GM19023 (cell line): ENCODE measurements around the gene CYSLTR2.

Experiments used
- ATAC-seq: cut with Tn5 transposase; IDR thresholded peaks from one replicate; pipeline ENCODE4 v1.9.1; 2021; ENCODE audit warnings: mild to moderate bottlenecking, moderate library complexity; ENCODE audit not compliant: unreplicated experiment

The CYSLTR2 gene

DNA sequence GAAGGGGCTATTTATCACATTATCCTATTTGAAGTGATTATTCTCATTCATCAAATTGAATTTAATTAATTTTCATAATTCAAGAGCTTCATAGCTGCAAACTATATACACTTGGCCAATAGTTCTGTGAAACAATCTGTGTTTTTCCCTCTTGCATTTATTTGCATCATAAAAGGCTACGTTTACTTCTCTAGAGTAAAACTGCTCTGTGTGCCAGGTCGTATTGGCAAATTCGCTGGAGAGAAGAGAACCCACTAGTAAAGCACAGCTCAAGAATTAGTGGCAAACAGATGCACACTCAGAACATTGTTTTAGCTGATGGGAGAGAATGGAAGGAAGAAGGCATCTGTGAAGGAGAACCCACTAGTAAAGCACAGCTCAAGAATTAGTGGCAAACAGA lies 81.8 kb downstream of the CYSLTR2 start:
- no peak for ATAC-seq

DNA sequence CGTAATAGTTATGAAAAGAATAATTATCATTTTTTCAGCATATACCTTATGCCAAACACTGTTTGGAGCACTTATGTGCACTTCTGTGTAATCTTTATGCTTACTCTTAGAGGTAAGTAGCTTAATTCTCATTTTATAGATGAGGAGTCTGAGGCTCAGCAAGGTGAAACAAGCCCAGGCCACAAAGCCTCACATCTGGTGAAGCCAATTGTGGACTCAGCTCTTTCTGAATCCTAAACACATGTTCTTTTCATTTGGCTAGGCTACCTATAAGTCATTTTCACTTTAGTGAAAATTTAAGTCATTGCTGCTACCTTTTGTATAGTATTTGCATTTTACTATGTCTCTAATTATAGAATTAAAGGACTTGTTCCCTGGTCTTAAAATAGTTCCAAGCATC lies 84.0 kb downstream of the CYSLTR2 start:
- ATAC-seq: no peak

DNA sequence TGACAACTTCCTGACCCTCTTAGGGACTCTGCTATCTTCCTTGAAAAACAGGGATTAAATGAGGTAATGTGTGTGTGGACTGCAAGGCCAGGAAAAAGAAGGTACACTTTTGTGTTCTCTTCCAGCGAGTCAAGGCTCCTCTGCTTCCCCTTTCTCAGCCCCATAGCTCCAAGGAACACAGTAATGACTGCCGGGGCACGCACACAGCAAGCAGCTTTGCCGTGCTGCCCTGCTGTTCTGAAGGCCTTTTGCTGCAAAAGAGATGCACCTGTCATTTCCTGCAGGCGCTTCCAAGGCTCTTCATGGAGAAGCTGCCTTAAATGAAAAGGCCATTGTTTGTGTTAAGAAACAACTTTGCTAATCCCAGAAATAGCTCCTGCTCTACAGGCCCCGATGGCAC lies 84.6 kb downstream of the CYSLTR2 start:
- no peak for ATAC-seq

DNA sequence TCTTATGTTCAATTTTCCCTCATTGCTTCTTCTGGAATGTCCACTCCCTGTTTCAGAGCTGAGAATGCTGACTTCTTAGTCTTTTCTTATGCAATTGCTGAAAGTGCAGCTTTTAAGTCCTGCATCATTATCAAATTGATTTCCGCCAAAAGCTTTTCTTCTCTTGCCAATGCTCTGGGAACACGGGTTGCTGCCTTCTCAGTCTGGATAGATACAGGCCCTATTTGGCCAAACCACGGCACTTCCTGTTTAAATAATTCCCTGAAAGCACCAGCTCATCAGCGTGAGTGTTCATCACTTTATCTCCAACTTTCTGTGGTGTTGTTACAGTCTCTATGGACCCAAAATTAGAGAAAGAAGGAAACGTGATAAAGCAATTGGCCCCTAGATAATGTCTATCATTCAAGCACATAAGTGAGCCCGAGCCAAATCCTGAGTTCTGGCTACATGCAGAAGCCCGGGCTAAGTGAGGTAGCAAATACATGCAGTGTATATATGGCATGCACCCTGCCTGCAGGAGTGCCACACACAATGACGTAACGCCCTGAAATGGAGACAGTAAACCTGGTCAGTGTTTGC lies 85.7 kb downstream of the CYSLTR2 start:
- no peak for ATAC-seq

DNA sequence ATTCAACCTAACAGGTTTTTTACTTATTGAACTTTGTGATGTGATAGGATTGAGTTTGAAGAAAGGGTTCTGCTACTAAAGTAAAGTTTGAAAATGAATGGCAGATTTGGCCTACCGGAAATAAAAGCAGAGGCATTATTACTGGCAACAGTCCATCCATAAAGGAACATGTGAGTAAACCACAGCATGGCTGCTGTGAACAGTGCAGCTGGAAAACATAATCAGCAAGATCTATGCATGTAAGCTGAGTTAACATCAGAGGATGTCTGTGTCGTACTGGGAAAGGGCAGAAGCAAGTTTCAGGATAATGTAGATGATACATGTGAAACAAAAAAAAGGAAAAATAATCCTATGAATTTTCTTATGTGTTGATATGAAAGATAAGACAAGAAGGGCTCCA lies 87.6 kb downstream of the CYSLTR2 start:
- no peak for ATAC-seq

DNA sequence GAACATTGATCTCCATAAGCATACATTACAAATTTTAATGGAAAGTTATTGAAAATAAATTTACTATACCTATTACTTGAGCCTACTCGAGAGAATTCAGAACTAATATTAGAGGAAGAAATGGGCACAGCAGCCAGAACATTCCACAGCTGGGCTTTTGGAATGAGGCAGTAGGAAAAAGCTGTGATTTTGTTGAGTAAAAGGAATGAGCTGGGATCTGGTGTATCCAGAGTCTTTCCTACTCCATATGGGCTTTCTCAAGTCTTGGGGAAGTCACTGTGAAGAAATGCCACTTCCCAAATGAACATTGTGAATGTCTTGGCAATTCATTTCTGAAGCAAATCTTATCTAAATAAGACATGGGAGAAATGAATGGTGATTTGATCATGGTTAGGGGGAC lies 93.1 kb downstream of the CYSLTR2 start:
- no peak for ATAC-seq

DNA sequence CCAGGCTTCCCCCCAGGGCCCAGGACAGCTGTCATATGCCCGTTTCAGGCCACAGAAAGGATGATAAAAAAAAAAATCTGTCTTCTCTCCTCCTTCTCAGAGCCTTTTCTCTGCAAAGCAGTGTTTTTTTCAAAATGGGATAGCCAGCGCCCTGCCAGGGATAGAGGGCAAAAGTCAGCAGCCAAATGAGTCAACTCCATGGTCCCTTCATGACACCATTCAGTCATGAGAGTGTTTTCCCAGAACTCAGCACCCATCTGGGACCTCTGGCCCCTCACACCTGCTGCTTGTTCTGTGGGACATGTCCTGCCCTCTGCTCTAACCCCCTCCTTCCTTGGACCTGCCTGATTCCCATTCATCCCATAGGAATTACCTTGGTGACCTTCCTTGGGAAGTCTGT lies 95.0 kb downstream of the CYSLTR2 start:
- no peak for ATAC-seq

DNA sequence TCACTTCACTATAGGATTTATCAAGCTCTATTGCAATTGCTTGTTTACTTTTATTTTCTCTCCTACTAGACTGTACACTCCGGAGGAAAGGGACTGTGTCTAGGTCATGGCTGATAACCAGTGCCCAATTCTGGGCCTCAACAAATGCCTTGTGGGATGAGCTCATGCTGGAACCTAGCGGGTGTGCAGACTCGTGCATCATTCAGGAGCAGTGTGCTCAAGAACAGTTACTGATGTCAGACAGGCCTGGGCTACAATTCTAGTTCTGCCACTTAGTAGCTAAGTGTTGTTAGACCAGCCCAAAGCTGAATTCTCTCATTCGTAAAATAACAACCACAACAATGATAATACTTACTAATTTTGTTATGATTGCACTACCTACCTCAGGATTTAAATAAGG lies 95.4 kb downstream of the CYSLTR2 start:
- no peak for ATAC-seq

DNA sequence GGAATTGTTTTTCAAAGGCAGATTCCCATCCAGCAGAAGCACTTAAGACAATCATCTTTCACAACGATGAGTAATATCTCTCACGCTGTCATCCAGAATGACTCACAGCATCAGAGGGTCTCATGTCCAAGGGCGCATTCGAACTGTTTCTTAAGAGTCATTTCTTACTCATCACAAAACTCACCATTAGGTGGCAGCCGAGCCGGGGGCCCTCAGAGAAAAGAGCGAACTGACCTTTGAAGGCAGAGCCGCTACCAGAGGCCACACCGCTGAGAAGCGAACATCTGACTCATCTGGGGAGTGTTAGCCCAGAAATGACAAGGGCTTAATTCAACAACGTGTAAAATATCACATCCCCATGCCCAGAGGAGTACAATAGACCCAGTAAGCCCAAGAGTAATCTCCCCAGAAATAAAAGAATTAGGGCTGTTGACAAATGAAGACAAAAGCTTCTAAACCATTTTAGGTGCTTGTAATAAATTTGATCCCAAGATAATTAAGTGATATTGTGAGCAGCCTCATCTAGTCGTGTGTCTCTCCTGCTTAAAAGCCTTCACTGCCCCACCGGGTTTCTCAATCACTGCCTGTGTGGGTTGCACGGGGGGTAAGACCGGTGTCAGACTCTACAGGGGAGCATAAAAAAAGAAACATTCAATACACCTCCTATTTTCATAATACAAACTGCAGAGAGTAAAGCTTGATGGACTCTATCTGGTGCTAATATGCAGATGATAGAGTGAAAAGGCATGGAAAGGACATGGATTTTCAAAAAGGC lies 96.2 kb downstream of the CYSLTR2 start:
- ATAC-seq: peak; percentile 94

DNA sequence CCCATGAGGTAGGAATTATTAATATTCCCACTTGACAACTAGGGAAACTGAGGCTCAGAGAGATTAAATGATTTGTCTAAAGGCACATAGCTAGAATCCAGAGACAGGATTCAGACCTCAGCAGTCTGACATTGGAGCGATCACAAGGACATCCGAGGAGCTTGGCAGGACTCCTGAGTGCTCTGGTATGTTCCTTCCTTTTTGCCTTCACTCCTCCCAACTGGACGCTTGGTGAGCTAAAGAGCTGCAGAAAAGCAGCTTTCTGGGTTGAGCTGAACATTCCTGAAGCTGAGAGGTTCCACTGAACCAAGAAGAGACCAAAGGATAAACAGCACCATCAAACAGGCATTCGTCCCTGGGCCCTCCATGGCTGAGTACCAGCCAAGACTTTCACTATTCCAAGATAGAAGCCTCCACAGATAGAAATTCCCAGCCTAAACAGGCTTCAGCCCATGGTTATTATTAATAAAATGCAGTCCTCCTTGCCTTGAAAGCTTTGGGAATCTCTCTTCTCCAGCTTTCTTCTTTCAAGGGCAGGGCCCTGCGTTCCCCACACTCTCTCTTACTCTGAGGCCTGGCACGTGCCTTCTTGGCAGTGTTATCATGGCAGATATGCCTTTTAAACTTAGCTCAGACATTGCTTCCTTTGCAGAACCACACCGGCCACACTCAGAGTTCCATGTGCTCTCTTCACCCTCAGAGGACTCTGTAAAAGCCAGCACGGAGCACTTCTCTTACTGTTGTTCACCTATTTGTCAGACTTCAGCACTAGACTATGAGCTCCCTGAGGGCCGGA lies 97.1 kb downstream of the CYSLTR2 start:
- no peak for ATAC-seq

DNA sequence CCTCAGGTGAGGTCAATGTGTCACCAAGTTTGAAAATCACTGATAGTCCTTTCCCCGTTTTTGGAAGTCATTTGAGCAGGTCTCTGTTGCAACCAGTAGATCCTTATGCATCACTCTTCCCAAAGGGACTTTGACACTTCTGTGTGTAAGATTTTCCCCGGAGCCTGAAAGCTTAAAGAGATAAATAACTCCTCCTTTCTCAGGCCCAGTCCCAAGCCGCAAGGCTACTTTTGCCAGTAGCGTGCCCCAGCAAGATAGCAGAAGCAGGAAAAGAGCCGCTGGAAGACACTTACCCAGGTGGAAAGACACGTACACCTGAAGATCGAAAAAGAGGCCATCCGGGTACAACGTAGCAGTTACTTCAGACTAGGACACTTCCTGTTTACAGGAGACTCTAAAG lies 106.9 kb downstream of the CYSLTR2 start:
- no peak for ATAC-seq
